HEK293 (cell line): ENCODE measurements around the gene BLVRB.

ENCODE experiments used
- CTCF ChIA-PET: fragments of 350-600 bp; formaldehyde crosslinking; extraction: SDS; loops from one replicate; lab custom pipeline; 2021; ENCODE audit warnings: antibody characterized with exemption; lab: Yijun Ruan, JAX
- POLR2A ChIA-PET: fragments of 300-600 bp; formaldehyde crosslinking; extraction: SDS; loops from one replicate; lab custom pipeline; 2020; ENCODE audit warnings: antibody characterized with exemption, inconsistent platforms; lab: Yijun Ruan, JAX
- H3K27ac ChIP-seq: fragments of 200-500 bp; sonication (Bioruptor generic); 2 replicates; pipeline ENCODE4 v1.5.1; 2014; ENCODE audit warnings: low read depth, low read length, control low read depth, inconsistent platforms; ENCODE audit errors: extremely low read depth
- H3K36me3 ChIP-seq, 2 experiments: fragments of 200-500 bp in 1 of 2; sonication (Bioruptor generic) in 1 of 2; 1 replicate in 1 of 2; 2 replicates in 1 of 2; pipeline ENCODE4 v1.5.1; 2014 to 2017; ENCODE audit warnings: inconsistent platforms in 2 of 2, low read length in 2 of 2; ENCODE audit not compliant: control insufficient read depth in 2 of 2, insufficient read depth in 1 of 2
- H3K4me1 ChIP-seq: fragments of 200-500 bp; sonication (Bioruptor generic); 2 replicates; pipeline ENCODE4 v1.5.1; 2014; ENCODE audit warnings: mild to moderate bottlenecking, low read length, inconsistent platforms; ENCODE audit not compliant: control insufficient read depth, insufficient read depth
- H3K4me3 ChIP-seq: 2 replicates; pipeline ENCODE4 v1.5.1; 2011; ENCODE audit warnings: low read depth, mild to moderate bottlenecking, control low read depth, low read length, moderate library complexity
- H3K9me3 ChIP-seq: fragments of 200-500 bp; sonication (Bioruptor generic); 2 replicates; pipeline ENCODE4 v1.5.1; 2014; ENCODE audit warnings: low read depth, low read length, inconsistent platforms; ENCODE audit not compliant: control insufficient read depth, insufficient read depth
- GLIS1 ChIP-seq: fragments of 450-650 bp; formaldehyde crosslinking; IDR thresholded peaks from 2 replicates; pipeline ENCODE4 v1.5.1; 2016; ENCODE audit warnings: missing biosample characterization, missing genetic modification characterization
- OSR2 ChIP-seq: fragments of 450-650 bp; formaldehyde crosslinking; IDR thresholded peaks from 2 replicates; pipeline ENCODE4 v1.5.1; 2016; ENCODE audit warnings: missing biosample characterization, missing genetic modification characterization
- SCRT2 ChIP-seq: fragments of 450-650 bp; formaldehyde crosslinking; IDR thresholded peaks from 2 replicates; pipeline ENCODE4 v1.5.1; 2016; ENCODE audit warnings: missing biosample characterization, missing genetic modification characterization
- ZFP41 ChIP-seq: fragments of 450-650 bp; formaldehyde crosslinking; IDR thresholded peaks from 2 replicates; pipeline ENCODE4 v1.5.1; 2016; ENCODE audit warnings: missing biosample characterization, missing genetic modification characterization, borderline replicate concordance
- ZNF280D ChIP-seq: fragments of 450-650 bp; formaldehyde crosslinking; IDR thresholded peaks from 2 replicates; pipeline ENCODE4 v1.5.1; 2016; ENCODE audit warnings: missing biosample characterization, missing genetic modification characterization
- ZNF501 ChIP-seq: fragments of 450-650 bp; formaldehyde crosslinking; IDR thresholded peaks from 2 replicates; pipeline ENCODE4 v1.5.1; 2016; ENCODE audit warnings: missing biosample characterization, missing genetic modification characterization
- ZNF549 ChIP-seq: fragments of 450-650 bp; IDR thresholded peaks from 2 replicates; pipeline ENCODE4 v1.5.1; 2018; ENCODE audit warnings: missing biosample characterization, missing genetic modification characterization, mild to moderate bottlenecking, inconsistent platforms, moderate library complexity
- ZNF610 ChIP-seq: fragments of 450-650 bp; formaldehyde crosslinking; IDR thresholded peaks from 2 replicates; pipeline ENCODE4 v1.5.1; 2016; ENCODE audit warnings: missing biosample characterization, missing genetic modification characterization, borderline replicate concordance
- ZNF629 ChIP-seq: fragments of 450-650 bp; formaldehyde crosslinking; IDR thresholded peaks from 2 replicates; pipeline ENCODE4 v1.5.1; 2017; ENCODE audit warnings: missing biosample characterization, missing genetic modification characterization
- ZNF701 ChIP-seq: fragments of 450-650 bp; formaldehyde crosslinking; IDR thresholded peaks from 2 replicates; pipeline ENCODE4 v1.5.1; 2016; ENCODE audit warnings: missing biosample characterization, missing genetic modification characterization
- ZNF707 ChIP-seq: fragments of 450-650 bp; formaldehyde crosslinking; IDR thresholded peaks from 2 replicates; pipeline ENCODE4 v1.5.1; 2016; ENCODE audit warnings: missing biosample characterization, missing genetic modification characterization
- ZNF843 ChIP-seq: fragments of 450-650 bp; formaldehyde crosslinking; IDR thresholded peaks from 2 replicates; pipeline ENCODE4 v1.5.1; 2016; ENCODE audit warnings: missing biosample characterization, missing genetic modification characterization
- ZSCAN16 ChIP-seq: fragments of 450-650 bp; formaldehyde crosslinking; IDR thresholded peaks from 2 replicates; pipeline ENCODE4 v1.5.1; 2016; ENCODE audit warnings: missing biosample characterization, missing genetic modification characterization
- TF ChIP-seq, protein P1 (sequence below): fragments of 450-650 bp; formaldehyde crosslinking; IDR thresholded peaks from 2 replicates; pipeline ENCODE4 v1.5.1; 2016; ENCODE audit warnings: missing biosample characterization, missing genetic modification characterization
- TF ChIP-seq, protein P2 (sequence below): fragments of 450-650 bp; formaldehyde crosslinking; IDR thresholded peaks from 2 replicates; pipeline ENCODE4 v1.5.1; 2017; ENCODE audit warnings: missing biosample characterization, missing genetic modification characterization
- TF ChIP-seq, protein P3 (sequence below): fragments of 450-650 bp; formaldehyde crosslinking; IDR thresholded peaks from 2 replicates; pipeline ENCODE4 v1.5.1; 2016; ENCODE audit warnings: missing biosample characterization, missing genetic modification characterization

BLVRB gene

DNA sequence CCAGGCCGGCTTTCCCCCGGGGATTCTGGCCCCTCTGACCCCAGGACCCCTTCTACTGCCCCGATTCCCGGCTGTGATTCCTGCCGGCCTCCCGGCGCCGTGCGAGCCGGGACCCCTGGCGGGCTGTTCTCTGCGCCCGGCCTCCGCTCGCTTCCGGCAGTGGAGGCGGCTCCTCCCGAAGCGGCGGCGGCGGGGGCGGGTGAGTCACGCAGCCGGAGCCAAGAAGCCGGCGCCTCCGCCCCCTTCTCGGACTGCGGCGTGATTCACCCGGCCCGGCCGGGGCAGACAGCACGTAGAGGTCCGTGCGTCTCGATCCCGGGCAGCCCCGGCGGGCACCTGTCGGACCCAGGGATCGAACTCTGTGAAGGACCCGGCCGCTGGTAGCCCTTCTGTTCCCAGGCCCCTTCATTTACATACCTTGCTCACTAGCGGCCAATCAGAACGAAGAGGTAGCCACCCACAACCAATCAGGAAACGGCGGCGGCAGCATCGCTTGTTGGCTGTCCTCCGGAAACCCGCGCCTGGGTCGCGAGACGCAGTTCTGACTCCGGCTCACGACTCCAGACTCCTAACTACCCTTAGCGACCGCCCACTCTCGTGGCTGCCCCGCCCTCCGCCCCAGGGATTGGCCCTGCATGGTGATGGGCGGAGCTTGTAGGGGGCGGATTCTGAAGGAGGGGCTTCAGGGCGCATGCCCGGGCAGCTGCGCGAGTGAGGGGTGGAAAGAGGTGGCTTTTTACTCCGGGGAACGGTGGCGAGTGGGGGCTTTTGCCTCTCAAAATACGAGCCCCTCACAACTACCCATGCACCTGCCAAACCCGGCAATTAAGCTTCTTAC is 39.9 kb downstream of the BLVRB start, which contains the start of gene SERTAD1 (continued):
- TF ChIP-seq, protein P1, sequence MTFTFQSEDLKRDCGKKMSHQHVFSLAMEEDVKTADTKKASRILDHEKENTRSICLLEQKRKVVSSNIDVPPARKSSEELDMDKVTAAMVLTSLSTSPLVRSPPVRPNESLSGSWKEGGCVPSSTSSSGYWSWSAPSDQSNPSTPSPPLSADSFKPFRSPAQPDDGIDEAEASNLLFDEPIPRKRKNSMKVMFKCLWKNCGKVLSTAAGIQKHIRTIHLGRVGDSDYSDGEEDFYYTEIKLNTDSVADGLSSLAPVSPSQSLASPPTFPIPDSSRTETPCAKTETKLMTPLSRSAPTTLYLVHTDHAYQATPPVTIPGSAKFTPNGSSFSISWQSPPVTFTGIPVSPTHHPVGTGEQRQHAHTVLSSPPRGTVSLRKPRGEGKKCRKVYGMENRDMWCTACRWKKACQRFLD (tag by site-specific recombination): peak; percentile 84; the same call in 1 of the 2 replicates
- TF ChIP-seq ZNF701 (tag by site-specific recombination) (no peak), SCRT2 (tag by site-specific recombination) (peak; percentile 93), ZNF629 (tag by site-specific recombination) (peak; percentile 62), ZNF843 (tag by site-specific recombination) (peak; percentile 64), ZNF501 (0 out of 2 replicates have a peak, but pooled peaks have one; percentile 12), GLIS1 (tag by site-specific recombination) (peak; percentile 55), ZNF280D (tag by site-specific recombination) (no peak), OSR2 (tag by site-specific recombination) (peak; percentile 67)
- TF ChIP-seq, protein P2, sequence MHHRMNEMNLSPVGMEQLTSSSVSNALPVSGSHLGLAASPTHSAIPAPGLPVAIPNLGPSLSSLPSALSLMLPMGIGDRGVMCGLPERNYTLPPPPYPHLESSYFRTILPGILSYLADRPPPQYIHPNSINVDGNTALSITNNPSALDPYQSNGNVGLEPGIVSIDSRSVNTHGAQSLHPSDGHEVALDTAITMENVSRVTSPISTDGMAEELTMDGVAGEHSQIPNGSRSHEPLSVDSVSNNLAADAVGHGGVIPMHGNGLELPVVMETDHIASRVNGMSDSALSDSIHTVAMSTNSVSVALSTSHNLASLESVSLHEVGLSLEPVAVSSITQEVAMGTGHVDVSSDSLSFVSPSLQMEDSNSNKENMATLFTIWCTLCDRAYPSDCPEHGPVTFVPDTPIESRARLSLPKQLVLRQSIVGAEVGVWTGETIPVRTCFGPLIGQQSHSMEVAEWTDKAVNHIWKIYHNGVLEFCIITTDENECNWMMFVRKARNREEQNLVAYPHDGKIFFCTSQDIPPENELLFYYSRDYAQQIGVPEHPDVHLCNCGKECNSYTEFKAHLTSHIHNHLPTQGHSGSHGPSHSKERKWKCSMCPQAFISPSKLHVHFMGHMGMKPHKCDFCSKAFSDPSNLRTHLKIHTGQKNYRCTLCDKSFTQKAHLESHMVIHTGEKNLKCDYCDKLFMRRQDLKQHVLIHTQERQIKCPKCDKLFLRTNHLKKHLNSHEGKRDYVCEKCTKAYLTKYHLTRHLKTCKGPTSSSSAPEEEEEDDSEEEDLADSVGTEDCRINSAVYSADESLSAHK (tag by site-specific recombination): no peak; the same call in none of the 2 replicates
- TF ChIP-seq, protein P3, sequence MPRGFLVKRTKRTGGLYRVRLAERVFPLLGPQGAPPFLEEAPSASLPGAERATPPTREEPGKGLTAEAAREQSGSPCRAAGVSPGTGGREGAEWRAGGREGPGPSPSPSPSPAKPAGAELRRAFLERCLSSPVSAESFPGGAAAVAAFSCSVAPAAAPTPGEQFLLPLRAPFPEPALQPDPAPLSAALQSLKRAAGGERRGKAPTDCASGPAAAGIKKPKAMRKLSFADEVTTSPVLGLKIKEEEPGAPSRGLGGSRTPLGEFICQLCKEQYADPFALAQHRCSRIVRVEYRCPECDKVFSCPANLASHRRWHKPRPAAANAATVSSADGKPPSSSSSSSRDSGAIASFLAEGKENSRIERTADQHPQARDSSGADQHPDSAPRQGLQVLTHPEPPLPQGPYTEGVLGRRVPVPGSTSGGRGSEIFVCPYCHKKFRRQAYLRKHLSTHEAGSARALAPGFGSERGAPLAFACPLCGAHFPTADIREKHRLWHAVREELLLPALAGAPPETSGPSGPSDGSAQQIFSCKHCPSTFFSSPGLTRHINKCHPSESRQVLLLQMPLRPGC: peak; percentile 64

DNA sequence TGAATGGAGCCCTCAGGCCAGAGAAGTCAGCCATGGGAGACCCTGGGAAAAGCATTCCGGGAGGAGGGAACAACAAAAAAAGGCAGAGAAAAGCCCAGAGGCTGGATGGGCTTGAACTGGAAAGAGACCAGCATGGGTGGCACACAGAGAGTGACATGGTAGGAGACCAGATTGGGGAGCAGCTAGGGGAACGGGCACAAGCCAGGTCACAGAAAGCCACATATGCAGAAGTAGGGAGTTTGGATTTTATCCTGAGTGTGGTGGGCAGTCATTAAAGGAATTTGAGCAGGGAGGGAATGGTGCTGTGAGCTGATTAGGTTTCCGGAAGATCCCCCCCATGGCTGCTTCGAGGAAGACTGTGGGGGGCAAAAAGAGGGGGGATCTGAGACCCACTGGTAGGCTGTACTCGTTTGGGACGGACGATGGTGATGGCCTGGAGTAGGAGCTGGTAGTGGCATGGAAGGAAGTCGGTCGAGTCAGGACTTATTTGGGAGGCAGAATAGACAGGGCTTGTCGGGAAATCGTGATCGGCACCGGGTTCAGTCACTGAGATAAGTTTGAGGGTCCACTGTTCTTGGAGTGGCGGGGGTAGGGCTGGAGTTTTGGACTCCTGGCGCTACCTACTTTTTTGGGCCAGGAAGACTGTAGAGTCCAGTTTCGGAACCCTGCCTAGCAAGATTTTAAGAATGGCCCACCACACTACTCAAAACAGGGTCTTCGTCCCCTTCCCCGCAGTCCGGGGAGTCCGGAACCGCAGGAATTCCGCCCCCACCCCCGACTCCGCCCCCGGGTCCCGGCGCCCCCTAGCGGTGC is 40.7 kb downstream of the BLVRB start:
- Histone ChIP-seq H3K4me3 (peak overlapping the region; percentile 67), H3K4me1 (peaks cover 19% of the 10 kb centered on the region), H3K36me3 (peaks cover 13 to 15% of the 10 kb centered on the region in 2 experiments), H3K27ac (peak overlapping the region; percentile 97), H3K9me3 (no peaks in the 10 kb centered on the region)
- POLR2A ChIA-PET: interaction anchor here (0.8 to 9.2 kb wide), 7 partner anchors 14 to 221 kb away, joined by 3 to 428 read pairs (median 4); partner anchors contain the start of genes BLVRB, C19orf47, PLD3 and SERTAD3
- CTCF ChIA-PET: interaction anchor here (0.5 to 3.2 kb wide), 29 partner anchors 9 to 1437 kb away, joined by 3 to 18 read pairs (median 4); partner anchors contain the start of genes BLVRB and SPTBN4
- TF ChIP-seq, protein P2 (tag by site-specific recombination): no peak; the same call in 1 of the 2 replicates
- TF ChIP-seq ZSCAN16 (tag by site-specific recombination): no peak
- TF ChIP-seq ZNF707 (tag by site-specific recombination): no peak
- no peak for TF ChIP-seq ZNF843 (tag by site-specific recombination)
- TF ChIP-seq ZNF280D (tag by site-specific recombination): 0 out of 2 replicates have a peak, but pooled peaks have one; percentile 8
- no peak for TF ChIP-seq ZNF610 (tag by site-specific recombination)
- peak; percentile 35; the same call in 1 of the 2 replicates for TF ChIP-seq ZNF501
- TF ChIP-seq ZNF549 (tag by site-specific recombination): no peak
- no peak for TF ChIP-seq ZFP41 (tag by site-specific recombination)
